ENCODE measurements around the gene SNRPB. TPM values are rescaled to one million over a fixed set of nuclear protein-coding genes. Genes with fewer than 3 reads are reported as not detected.
A peak's percentile ranks its signal among the peaks of the same experiment; 100 is the strongest.

SNRPB gene
- total and polyA plus RNA-seq, 2 donors (not counting 1 experiment from before 2014, with no cell fraction given): 78.9 to 104 TPM

DNA sequence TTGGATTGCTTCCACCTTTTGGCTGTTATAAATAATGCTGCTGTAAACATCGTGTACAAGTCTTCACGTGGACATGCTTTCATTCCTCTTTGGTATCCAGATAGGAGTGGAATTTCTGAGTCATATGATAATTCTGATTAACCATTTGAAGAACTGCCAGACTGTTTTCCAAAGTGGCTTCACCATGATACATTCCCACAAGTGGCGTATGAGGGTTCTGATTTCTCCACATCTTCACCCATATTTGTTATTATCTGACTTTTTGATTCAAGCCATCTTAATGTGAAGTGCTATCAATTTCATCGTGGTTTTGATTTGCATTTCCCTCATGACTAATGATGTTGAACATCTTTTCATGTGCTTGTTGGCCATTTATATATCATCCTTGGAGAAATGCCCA lies 2.9 kb upstream of the SNRPB start:
- Histone ChIP-seq H3K9me3 (ENCODE audit: control insufficient read depth, insufficient read depth, low read depth, low read length) (no peaks in the 10 kb centered on the region), H3K27me3 (ENCODE audit: control insufficient read depth, insufficient read depth, low read length) (no peaks in the 10 kb centered on the region), H3K4me2 (ENCODE audit: extremely low read depth, insufficient read depth, low read length) (peak overlapping the region; percentile 38), H2AFZ (ENCODE audit: low read length) (no peak overlapping the region), H3K79me2 (ENCODE audit: control insufficient read depth, insufficient read depth, low read length) (peaks cover 20% of the 10 kb centered on the region), H3K4me3 (replicated peaks in 1 of 4; ENCODE audit: control extremely low read depth in 1 of 4, insufficient read depth in 1 of 4, low read depth in 3 of 4, low read length in 4 of 4) (no peak overlapping the region), H3K27ac (ENCODE audit: insufficient read depth, low read length) (peak overlapping the region; percentile 16), H3K9ac (ENCODE audit: insufficient read depth, low read length) (no peak overlapping the region), H3K36me3 (ENCODE audit: control insufficient read depth, insufficient read depth, low read length) (no peaks in the 10 kb centered on the region), H4K20me1 (ENCODE audit: control insufficient read depth, extremely low read depth, insufficient read depth, low read length) (no peaks in the 10 kb centered on the region), H3K4me1 (ENCODE audit: control insufficient read depth, extremely low read depth, insufficient read depth, low read length) (peaks cover 7% of the 10 kb centered on the region)
- TF ChIP-seq, protein P1, sequence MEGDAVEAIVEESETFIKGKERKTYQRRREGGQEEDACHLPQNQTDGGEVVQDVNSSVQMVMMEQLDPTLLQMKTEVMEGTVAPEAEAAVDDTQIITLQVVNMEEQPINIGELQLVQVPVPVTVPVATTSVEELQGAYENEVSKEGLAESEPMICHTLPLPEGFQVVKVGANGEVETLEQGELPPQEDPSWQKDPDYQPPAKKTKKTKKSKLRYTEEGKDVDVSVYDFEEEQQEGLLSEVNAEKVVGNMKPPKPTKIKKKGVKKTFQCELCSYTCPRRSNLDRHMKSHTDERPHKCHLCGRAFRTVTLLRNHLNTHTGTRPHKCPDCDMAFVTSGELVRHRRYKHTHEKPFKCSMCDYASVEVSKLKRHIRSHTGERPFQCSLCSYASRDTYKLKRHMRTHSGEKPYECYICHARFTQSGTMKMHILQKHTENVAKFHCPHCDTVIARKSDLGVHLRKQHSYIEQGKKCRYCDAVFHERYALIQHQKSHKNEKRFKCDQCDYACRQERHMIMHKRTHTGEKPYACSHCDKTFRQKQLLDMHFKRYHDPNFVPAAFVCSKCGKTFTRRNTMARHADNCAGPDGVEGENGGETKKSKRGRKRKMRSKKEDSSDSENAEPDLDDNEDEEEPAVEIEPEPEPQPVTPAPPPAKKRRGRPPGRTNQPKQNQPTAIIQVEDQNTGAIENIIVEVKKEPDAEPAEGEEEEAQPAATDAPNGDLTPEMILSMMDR (conservative IDR thresholded peaks at IDR 0.05 in 1 of 2, IDR thresholded peaks at IDR 0.05 in 1 of 2; ENCODE audit: low read depth in 1 of 2, low read length in 2 of 2): no peak
- TF ChIP-seq EZH2 (IDR thresholded peaks at IDR 0.05; ENCODE audit: low read length, missing control alignments): no peak
- DNase-seq (ENCODE audit: low read depth in 2 of 2): peak; percentile 84 to 88

DNA sequence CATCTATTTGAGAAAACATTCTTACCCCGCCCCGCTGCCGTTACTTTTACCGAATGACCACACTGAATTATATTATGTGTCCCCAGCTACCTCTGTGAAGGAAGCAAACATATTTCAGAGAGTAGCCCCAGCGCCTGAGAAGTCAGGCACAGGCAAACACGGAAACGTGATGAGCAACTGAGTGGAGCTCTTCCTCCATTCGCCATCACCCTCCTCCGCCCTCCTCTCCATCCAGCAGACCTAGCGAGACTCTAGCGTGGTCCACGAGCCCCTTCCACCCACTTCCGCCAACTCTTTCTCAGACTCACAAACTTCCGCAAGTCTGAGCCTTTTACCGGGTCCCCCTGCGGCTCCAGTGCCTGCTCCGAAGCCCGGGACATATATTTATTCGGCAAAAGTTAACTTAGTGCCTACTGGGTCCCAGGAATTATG lies 582 bp downstream of the SNRPB start:
- Histone ChIP-seq H3K4me3 (replicated peaks in 1 of 4; ENCODE audit: control extremely low read depth in 1 of 4, insufficient read depth in 1 of 4, low read depth in 3 of 4, low read length in 4 of 4) (peak overlapping the region; percentile 80 to 96 (median 89)), H4K20me1 (ENCODE audit: control insufficient read depth, extremely low read depth, insufficient read depth, low read length) (peaks cover 2% of the 10 kb centered on the region), H3K9ac (ENCODE audit: insufficient read depth, low read length) (peak overlapping the region; percentile 89), H3K79me2 (ENCODE audit: control insufficient read depth, insufficient read depth, low read length) (peaks cover 51% of the 10 kb centered on the region), H2AFZ (ENCODE audit: low read length) (no peak overlapping the region), H3K4me1 (ENCODE audit: control insufficient read depth, extremely low read depth, insufficient read depth, low read length) (peaks cover 9% of the 10 kb centered on the region), H3K27ac (ENCODE audit: insufficient read depth, low read length) (peak overlapping the region; percentile 93), H3K27me3 (ENCODE audit: control insufficient read depth, insufficient read depth, low read length) (no peaks in the 10 kb centered on the region), H3K9me3 (ENCODE audit: control insufficient read depth, insufficient read depth, low read depth, low read length) (no peaks in the 10 kb centered on the region), H3K36me3 (ENCODE audit: control insufficient read depth, insufficient read depth, low read length) (peaks cover 7% of the 10 kb centered on the region), H3K4me2 (ENCODE audit: extremely low read depth, insufficient read depth, low read length) (no peak overlapping the region)
- peak; percentile 46 to 68 for DNase-seq (ENCODE audit: low read depth in 2 of 2)
- TF ChIP-seq, protein P1 (conservative IDR thresholded peaks at IDR 0.05 in 1 of 2, IDR thresholded peaks at IDR 0.05 in 1 of 2; ENCODE audit: low read depth in 1 of 2, low read length in 2 of 2): no peak
- no peak for TF ChIP-seq EZH2 (IDR thresholded peaks at IDR 0.05; ENCODE audit: low read length, missing control alignments)

DNA sequence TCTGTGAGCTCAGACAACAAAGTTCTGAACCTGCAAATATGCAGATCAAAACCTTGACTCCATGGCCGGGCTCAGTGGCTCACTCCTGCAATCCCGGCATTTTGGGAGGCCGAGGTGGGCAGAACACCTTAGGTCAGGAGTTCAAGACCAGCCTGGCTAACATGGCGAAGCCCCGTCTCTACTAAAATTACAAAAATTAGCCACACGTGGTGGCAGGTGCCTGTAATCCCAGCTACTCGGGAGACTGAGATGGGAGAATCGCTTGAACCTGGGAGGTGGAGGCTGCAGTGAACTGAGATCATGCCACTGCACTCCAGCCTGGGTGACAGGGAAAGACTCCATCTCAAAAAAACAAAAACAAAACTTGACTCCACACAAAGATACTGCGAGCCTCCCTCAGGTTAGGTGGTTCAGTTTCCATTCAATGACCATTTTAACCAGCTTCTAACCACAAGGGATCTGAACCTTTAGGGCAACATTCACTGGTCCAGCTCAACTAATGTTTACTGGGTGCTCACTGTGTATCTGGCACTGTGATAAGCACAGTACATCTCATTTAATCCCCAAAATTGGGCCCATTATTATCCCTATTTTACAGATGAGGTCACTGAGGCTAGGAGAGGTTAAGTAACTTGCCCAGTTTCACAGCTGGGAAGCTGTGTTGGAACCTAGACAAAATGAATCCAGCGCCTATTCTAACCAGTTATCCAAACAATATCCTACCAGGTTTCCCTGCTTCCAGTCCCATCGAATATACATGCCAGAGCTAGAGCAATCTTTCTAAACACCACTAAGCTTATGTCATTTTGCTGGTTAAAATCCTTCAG lies 1.8 kb downstream of the SNRPB start:
- Histone ChIP-seq H3K27ac (ENCODE audit: insufficient read depth, low read length) (peak overlapping the region; percentile 40), H3K9me3 (ENCODE audit: control insufficient read depth, insufficient read depth, low read depth, low read length) (no peaks in the 10 kb centered on the region), H3K79me2 (ENCODE audit: control insufficient read depth, insufficient read depth, low read length) (peaks cover 54% of the 10 kb centered on the region), H3K4me3 (replicated peaks in 1 of 4; ENCODE audit: control extremely low read depth in 1 of 4, insufficient read depth in 1 of 4, low read depth in 3 of 4, low read length in 4 of 4) (peak overlapping the region; percentile 80 to 96 (median 89)), H4K20me1 (ENCODE audit: control insufficient read depth, extremely low read depth, insufficient read depth, low read length) (peaks cover 2% of the 10 kb centered on the region), H3K27me3 (ENCODE audit: control insufficient read depth, insufficient read depth, low read length) (no peaks in the 10 kb centered on the region), H3K4me2 (ENCODE audit: extremely low read depth, insufficient read depth, low read length) (peak overlapping the region; percentile 96), H2AFZ (ENCODE audit: low read length) (no peak overlapping the region), H3K9ac (ENCODE audit: insufficient read depth, low read length) (no peak overlapping the region), H3K36me3 (ENCODE audit: control insufficient read depth, insufficient read depth, low read length) (peaks cover 12% of the 10 kb centered on the region), H3K4me1 (ENCODE audit: control insufficient read depth, extremely low read depth, insufficient read depth, low read length) (peaks cover 9% of the 10 kb centered on the region)
- TF ChIP-seq EZH2 (IDR thresholded peaks at IDR 0.05; ENCODE audit: low read length, missing control alignments): no peak
- TF ChIP-seq, protein P1 (conservative IDR thresholded peaks at IDR 0.05 in 1 of 2, IDR thresholded peaks at IDR 0.05 in 1 of 2; ENCODE audit: low read depth in 1 of 2, low read length in 2 of 2): no peak
- DNase-seq (ENCODE audit: low read depth in 2 of 2): peak; percentile 22 to 23

Measured in fibroblast of lung (primary cell).